ENCODE data around the gene SEMA4D.
"Not testable (repeated sequence)": the region's sequence is repeated elsewhere in the genome, so short reads cannot be mapped to it uniquely, and the experiment has no call there.

Gene SEMA4D

GRCh38 chr9:89380437-89381307 lies 117.2 kb downstream of the SEMA4D start:
- no peak for DNase-seq

- no peak for DNase-seq
Measured at GRCh38 chr9:89379508-89380115, 118.3 kb downstream of the SEMA4D start.

- no peak for DNase-seq
Measured at GRCh38 chr9:89379031-89379430, 118.9 kb downstream of the SEMA4D start.

- no peak for DNase-seq
Measured at GRCh38 chr9:89378541-89378940, 119.4 kb downstream of the SEMA4D start.

- no peak for DNase-seq
Measured at GRCh38 chr9:89377411-89377810, 120.5 kb downstream of the SEMA4D start.

- no peak for DNase-seq
Measured at GRCh38 chr9:89376741-89377351, 121.1 kb downstream of the SEMA4D start.

GRCh38 chr9:89376286-89376685 lies 121.6 kb downstream of the SEMA4D start:
- no peak for DNase-seq

- no peak for DNase-seq
Measured at GRCh38 chr9:89375191-89375760, 122.6 kb downstream of the SEMA4D start.

GRCh38 chr9:89374176-89374575 lies 123.7 kb downstream of the SEMA4D start:
- DNase-seq = no peak

- no peak for DNase-seq
Measured at GRCh38 chr9:89372979-89373378, 124.9 kb downstream of the SEMA4D start.

- DNase-seq = no peak
Measured at GRCh38 chr9:89372230-89372816, 125.6 kb downstream of the SEMA4D start.

GRCh38 chr9:89371791-89372190 lies 126.1 kb downstream of the SEMA4D start:
- not testable (repeated sequence) for DNase-seq

- DNase-seq = no peak
Measured at GRCh38 chr9:89370593-89370992, 127.3 kb downstream of the SEMA4D start.

- no peak for DNase-seq
Measured at GRCh38 chr9:89368978-89369377, 128.9 kb downstream of the SEMA4D start.

- no peak for DNase-seq
Measured at GRCh38 chr9:89368550-89368949, 129.4 kb downstream of the SEMA4D start.

GRCh38 chr9:89367726-89368437 lies 130.0 kb downstream of the SEMA4D start:
- DNase-seq = no peak

- no peak for DNase-seq
Measured at GRCh38 chr9:89367281-89367680, 130.6 kb downstream of the SEMA4D start.

GRCh38 chr9:89366711-89367110 lies 131.2 kb downstream of the SEMA4D start:
- DNase-seq = no peak

- no peak for DNase-seq
Measured at GRCh38 chr9:89365532-89365912, 132.4 kb downstream of the SEMA4D start.

GRCh38 chr9:89364666-89365531 lies 133.0 kb downstream of the SEMA4D start:
- no peak for DNase-seq

GRCh38 chr9:89363921-89364665 lies 133.8 kb downstream of the SEMA4D start:
- no peak for DNase-seq
